ENCODE measurements around the gene NFATC1.

NFATC1 gene

GRCh38 chr18:79413426-79413825 lies 17.7 kb downstream of the NFATC1 start:
- no peak for TF ChIP-seq ZNF70 (CRISPR knock-in tag; IDR thresholded peaks at IDR 0.05)
- no peak for TF ChIP-seq ZNF565 (CRISPR knock-in tag; conservative IDR thresholded peaks at IDR 0.05; ENCODE audit: low read depth)
- no peak for TF ChIP-seq TCF4 (CRISPR knock-in tag; IDR thresholded peaks at IDR 0.05; ENCODE audit: borderline replicate concordance)
- TF ChIP-seq ARNTL (CRISPR knock-in tag; IDR thresholded peaks at IDR 0.05; ENCODE audit: borderline replicate concordance, low read depth), result no peak
- ATAC-seq, result no peak

- ATAC-seq, result no peak
Measured at GRCh38 chr18:79413901-79414300, 18.2 kb downstream of the NFATC1 start.

GRCh38 chr18:79416022-79416676 lies 20.4 kb downstream of the NFATC1 start:
- TF ChIP-seq GLIS3 (CRISPR knock-in tag; IDR thresholded peaks at IDR 0.05), result no peak
- no peak for TF ChIP-seq POU6F1 (CRISPR knock-in tag; IDR thresholded peaks at IDR 0.05; ENCODE audit: borderline replicate concordance, low read depth)
- TF ChIP-seq ZC3H10 (CRISPR knock-in tag; IDR thresholded peaks at IDR 0.05), result no peak
- no peak for TF ChIP-seq OSR1 (CRISPR knock-in tag; IDR thresholded peaks at IDR 0.05)
- no peak for ATAC-seq

More at GRCh38 chr18:79413901-79414300, 18.2 kb downstream of the NFATC1 start:
- TF ChIP-seq POU6F1 (CRISPR knock-in tag; IDR thresholded peaks at IDR 0.05; ENCODE audit: borderline replicate concordance, low read depth), result no peak
- TF ChIP-seq PPARA (CRISPR knock-in tag; IDR thresholded peaks at IDR 0.05; ENCODE audit: borderline replicate concordance), result no peak
- TF ChIP-seq OSR1 (CRISPR knock-in tag; IDR thresholded peaks at IDR 0.05), result no peak
- TF ChIP-seq ARNTL (CRISPR knock-in tag; IDR thresholded peaks at IDR 0.05; ENCODE audit: borderline replicate concordance, low read depth), result no peak

GRCh38 chr18:79416677-79417052 lies 20.9 kb downstream of the NFATC1 start:
- no peak for TF ChIP-seq GLIS3 (CRISPR knock-in tag; IDR thresholded peaks at IDR 0.05)
- TF ChIP-seq SNAI2 (CRISPR knock-in tag; IDR thresholded peaks at IDR 0.05), result no peak
- no peak for TF ChIP-seq CSDC2 (CRISPR knock-in tag; IDR thresholded peaks at IDR 0.05)
- TF ChIP-seq ZFP30 (CRISPR knock-in tag; IDR thresholded peaks at IDR 0.05), result no peak
- no peak for TF ChIP-seq ZFP3 (CRISPR knock-in tag; IDR thresholded peaks at IDR 0.05)
- no peak for TF ChIP-seq RARB (CRISPR knock-in tag; IDR thresholded peaks at IDR 0.05)
- no peak for TF ChIP-seq ZC3H10 (CRISPR knock-in tag; IDR thresholded peaks at IDR 0.05)
- no peak for TF ChIP-seq TSHZ2 (CRISPR knock-in tag; IDR thresholded peaks at IDR 0.05)
- TF ChIP-seq PATZ1 (CRISPR knock-in tag; IDR thresholded peaks at IDR 0.05; ENCODE audit: borderline replicate concordance), result no peak
- TF ChIP-seq PPARA (CRISPR knock-in tag; IDR thresholded peaks at IDR 0.05; ENCODE audit: borderline replicate concordance), result no peak
- no peak for TF ChIP-seq ISL1 (CRISPR knock-in tag; IDR thresholded peaks at IDR 0.05)
- TF ChIP-seq ESRRG (CRISPR knock-in tag; IDR thresholded peaks at IDR 0.05), result no peak
- no peak for TF ChIP-seq ZNF70 (CRISPR knock-in tag; IDR thresholded peaks at IDR 0.05)
- no peak for TF ChIP-seq TOX (CRISPR knock-in tag; IDR thresholded peaks at IDR 0.05; ENCODE audit: borderline replicate concordance)
- no peak for TF ChIP-seq ZNF565 (CRISPR knock-in tag; conservative IDR thresholded peaks at IDR 0.05; ENCODE audit: low read depth)
- no peak for TF ChIP-seq CSRNP3 (CRISPR knock-in tag; IDR thresholded peaks at IDR 0.05)
- ATAC-seq, result no peak
